Epithelial cell of esophagus (primary cell): ENCODE data around the gene KLHL13.

Experiments used
- DNase-seq: peaks from one replicate; pipeline ENCODE4 v3.0.0; 2010; ENCODE audit warnings: low read depth
- H3K4me3 ChIP-seq: 2 replicates; pipeline ENCODE4 v1.5.1; 2011; ENCODE audit warnings: mild to moderate bottlenecking, low read length, control low read depth
- TF ChIP-seq, protein P1 (sequence below): IDR thresholded peaks from 2 replicates; pipeline ENCODE4 v1.5.1; 2011; ENCODE audit warnings: low read depth, mild to moderate bottlenecking, low read length, control low read depth, inconsistent platforms; ENCODE audit not compliant: insufficient read depth; ENCODE audit errors: missing control alignments

Gene KLHL13

DNA sequence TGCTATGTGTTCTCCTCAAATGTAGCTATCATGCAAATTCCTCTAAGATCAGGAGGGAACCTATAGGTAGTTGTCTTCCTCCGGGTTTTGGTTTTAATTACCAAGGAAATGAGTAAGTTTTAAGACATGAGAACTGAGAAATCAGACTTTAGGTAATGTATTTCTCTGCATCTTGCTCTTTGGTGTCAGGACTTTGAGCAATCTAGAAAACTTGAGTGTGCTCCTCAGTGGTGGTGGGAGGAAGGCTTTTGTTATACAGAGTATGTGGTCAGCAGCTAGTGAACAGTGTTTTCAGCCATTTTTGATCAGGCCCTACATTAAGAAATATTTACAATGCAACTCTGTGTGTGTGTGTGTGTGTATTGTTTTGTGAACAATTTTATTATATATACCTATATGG, 224.1 kb downstream of the KLHL13 start:
- H3K4me3 ChIP-seq, result no peak overlapping the region
- TF ChIP-seq, protein P1, sequence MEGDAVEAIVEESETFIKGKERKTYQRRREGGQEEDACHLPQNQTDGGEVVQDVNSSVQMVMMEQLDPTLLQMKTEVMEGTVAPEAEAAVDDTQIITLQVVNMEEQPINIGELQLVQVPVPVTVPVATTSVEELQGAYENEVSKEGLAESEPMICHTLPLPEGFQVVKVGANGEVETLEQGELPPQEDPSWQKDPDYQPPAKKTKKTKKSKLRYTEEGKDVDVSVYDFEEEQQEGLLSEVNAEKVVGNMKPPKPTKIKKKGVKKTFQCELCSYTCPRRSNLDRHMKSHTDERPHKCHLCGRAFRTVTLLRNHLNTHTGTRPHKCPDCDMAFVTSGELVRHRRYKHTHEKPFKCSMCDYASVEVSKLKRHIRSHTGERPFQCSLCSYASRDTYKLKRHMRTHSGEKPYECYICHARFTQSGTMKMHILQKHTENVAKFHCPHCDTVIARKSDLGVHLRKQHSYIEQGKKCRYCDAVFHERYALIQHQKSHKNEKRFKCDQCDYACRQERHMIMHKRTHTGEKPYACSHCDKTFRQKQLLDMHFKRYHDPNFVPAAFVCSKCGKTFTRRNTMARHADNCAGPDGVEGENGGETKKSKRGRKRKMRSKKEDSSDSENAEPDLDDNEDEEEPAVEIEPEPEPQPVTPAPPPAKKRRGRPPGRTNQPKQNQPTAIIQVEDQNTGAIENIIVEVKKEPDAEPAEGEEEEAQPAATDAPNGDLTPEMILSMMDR, result no peak
- DNase-seq, result no peak

DNA sequence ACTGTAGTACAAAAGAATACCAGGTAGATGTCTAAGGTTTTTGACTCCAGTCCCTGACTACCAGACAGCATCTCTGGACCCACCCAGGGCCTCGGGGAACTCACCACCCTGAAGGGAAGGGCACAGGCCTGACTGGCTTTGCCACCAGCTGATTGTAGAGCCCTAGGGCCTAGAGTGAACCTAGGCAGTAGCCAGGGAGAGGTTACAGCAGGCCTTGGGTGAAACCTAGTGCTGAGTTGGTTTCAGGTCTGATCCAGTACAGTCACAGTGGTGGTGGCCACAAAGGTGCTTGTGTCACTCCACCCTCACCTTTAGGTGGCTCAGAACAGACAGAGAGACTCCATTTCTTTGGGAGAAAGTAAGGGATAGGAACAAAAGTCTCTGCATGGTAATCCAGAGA, 244.8 kb downstream of the KLHL13 start:
- DNase-seq, result no peak
- TF ChIP-seq, protein P1, result no peak
- H3K4me3 ChIP-seq, result no peak overlapping the region

DNA sequence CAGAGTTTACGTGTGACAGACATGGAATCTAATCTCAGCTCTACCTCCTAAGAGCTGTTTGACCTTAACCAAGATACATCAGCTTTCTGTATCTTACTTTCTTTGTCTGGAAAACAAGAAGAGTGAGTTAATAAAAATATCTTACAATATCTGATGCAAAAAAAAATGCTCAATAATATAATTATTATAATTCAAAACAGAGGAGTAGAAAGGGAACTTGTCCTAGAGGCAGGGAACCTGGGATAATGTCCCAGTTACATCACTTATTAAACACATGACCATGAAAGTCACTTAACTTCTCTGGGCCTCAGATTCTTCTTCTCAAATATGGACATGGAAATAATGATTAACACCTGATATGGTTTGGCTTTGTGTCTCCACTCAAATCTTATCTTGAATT, 256.1 kb downstream of the KLHL13 start:
- TF ChIP-seq, protein P1, result no peak
- no peak for DNase-seq
- no peak overlapping the region for H3K4me3 ChIP-seq

DNA sequence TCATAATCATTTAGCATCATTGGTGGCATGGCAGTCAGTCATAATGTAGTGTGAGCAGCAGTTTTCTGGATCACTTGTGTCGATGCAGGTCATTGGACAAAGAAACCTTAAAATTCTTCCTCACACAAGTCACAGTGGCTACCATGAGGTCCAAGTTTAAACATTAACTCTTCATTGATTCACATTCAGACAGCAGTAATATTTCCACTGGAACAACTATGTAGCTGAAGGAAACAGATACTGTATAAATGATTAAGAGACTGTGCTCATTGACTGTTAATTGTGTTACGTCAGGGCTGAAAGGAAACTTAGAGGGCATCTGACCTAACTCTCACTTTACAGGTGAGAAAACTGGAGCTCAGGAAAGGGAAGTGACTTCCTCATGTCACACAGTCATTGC, 261.8 kb downstream of the KLHL13 start:
- TF ChIP-seq, protein P1, result no peak

DNA sequence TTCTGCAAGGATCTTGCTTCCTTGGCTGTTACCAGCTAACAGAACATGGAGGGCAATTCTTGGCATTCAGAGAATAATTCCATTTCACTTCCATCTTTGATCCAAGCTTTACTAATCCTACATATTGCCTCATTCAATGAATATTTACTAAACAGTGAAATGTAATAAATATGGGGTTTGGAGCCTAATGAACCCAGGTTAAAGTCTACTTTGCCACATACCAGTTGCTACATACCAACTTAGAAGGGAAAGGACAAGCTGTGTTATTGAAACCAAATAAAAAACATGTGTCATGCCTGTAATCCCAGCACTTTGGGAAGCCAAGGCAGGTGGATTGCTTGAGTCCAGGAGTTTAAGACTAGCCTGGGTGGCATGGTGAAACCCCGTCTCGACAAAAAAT, 265.6 kb downstream of the KLHL13 start:
- TF ChIP-seq, protein P1, result no peak
- no peak for DNase-seq
- no peak overlapping the region for H3K4me3 ChIP-seq

More for the DNA sequence above, 261.8 kb downstream of the KLHL13 start:
- H3K4me3 ChIP-seq, result no peak overlapping the region
- DNase-seq, result no peak
